Nephron progenitor cell (in vitro differentiated cells): Measurements from ENCODE around the gene ALG5.

Source experiments
- DNase-seq: peaks from one replicate; pipeline ENCODE4 v3.0.0; 2021
- H3K27ac Mint-ChIP-seq: 2 replicates; pipeline ENCODE4 v1.8.0; 2021; ENCODE audit warnings: mild to moderate bottlenecking, moderate library complexity, mixed read lengths
- H3K27me3 Mint-ChIP-seq: 2 replicates; pipeline ENCODE4 v1.8.0; 2021; ENCODE audit warnings: mild to moderate bottlenecking, low read depth, mixed read lengths; ENCODE audit not compliant: poor library complexity
- H3K36me3 Mint-ChIP-seq: 2 replicates; pipeline ENCODE4 v1.8.0; 2021; ENCODE audit warnings: low read depth, mixed read lengths
- H3K4me1 Mint-ChIP-seq: 2 replicates; pipeline ENCODE4 v1.8.0; 2021; ENCODE audit warnings: mixed read lengths
- H3K4me3 Mint-ChIP-seq: 2 replicates; pipeline ENCODE4 v1.8.0; 2021; ENCODE audit warnings: mild to moderate bottlenecking, moderate library complexity, mixed read lengths
- H3K9me3 Mint-ChIP-seq: 2 replicates; pipeline ENCODE4 v1.8.0; 2021; ENCODE audit warnings: mild to moderate bottlenecking, moderate library complexity, mixed read lengths
- CTCF ChIP-seq: fragments of 200-600 bp; sonication (generic); IDR thresholded peaks from 2 replicates; pipeline ENCODE4 v1.5.0; 2021; ENCODE audit warnings: antibody characterized with exemption

ALG5 gene

DNA sequence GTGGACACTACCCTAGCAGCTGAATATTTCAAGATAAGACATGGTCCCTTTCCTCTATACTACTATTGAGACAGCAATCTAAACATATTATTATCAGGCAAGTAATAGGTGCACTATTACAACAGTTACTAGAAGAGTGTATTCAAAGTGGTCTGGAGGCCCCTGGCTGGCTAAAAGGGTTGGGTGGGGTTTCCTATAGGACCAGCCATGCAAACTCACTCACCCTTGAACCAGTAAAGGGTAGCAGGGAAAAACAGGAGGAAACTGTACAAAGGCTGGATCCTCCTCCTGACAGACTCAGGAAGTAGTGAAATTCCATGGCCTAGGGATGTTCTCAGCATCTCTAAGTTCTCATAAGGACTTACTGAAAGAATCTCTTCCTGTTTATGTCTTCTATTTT lies 86.8 kb downstream of the ALG5 start:
- Mint-ChIP-seq H3K27me3 (no peaks in the 10 kb centered on the region), H3K27ac (no peak overlapping the region), H3K4me3 (no peak overlapping the region), H3K36me3 (peaks cover 4% of the 10 kb centered on the region), H3K4me1 (peaks cover 29% of the 10 kb centered on the region), H3K9me3 (no peaks in the 10 kb centered on the region)
- no peak for TF ChIP-seq CTCF
- DNase-seq = no peak

DNA sequence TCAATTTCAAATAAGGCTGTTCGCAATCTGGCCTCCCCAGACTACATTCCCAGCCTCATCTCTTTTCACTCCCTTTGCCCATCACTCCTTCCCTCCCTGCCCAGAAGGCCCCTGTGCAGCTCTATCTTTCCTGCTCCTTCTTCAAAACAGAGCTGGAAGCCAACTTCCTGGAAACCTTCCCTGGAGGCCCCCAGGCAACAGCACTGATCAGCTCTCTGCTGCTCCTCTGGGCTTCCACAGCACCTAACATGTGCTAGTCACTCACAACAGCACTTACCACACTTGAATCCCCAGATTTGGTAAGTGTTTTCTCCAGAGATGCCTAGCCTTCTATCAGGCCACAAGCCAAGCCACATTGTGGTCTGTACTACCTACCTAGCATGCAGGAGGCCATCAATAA lies 88.6 kb downstream of the ALG5 start:
- Mint-ChIP-seq H3K9me3 (no peaks in the 10 kb centered on the region), H3K27ac (no peak overlapping the region)
- no peak for TF ChIP-seq CTCF

GRCh38 chr13:36907821-36908220 lies 91.3 kb downstream of the ALG5 start:
- H3K4me3 Mint-ChIP-seq = no peak overlapping the region
- peaks cover 11% of the 10 kb centered on the region for H3K36me3 Mint-ChIP-seq
- DNase-seq = no peak
- peaks cover 22% of the 10 kb centered on the region for H3K4me1 Mint-ChIP-seq
- peaks cover 3% of the 10 kb centered on the region for H3K27me3 Mint-ChIP-seq
- TF ChIP-seq CTCF = no peak
- H3K27ac Mint-ChIP-seq = no peak overlapping the region
- no peaks in the 10 kb centered on the region for H3K9me3 Mint-ChIP-seq

More for the DNA sequence above, 88.6 kb downstream of the ALG5 start:
- H3K27me3 Mint-ChIP-seq = peaks cover 3% of the 10 kb centered on the region
- peaks cover 17% of the 10 kb centered on the region for H3K4me1 Mint-ChIP-seq
- H3K36me3 Mint-ChIP-seq = peaks cover 15% of the 10 kb centered on the region
- DNase-seq = no peak
- H3K4me3 Mint-ChIP-seq = no peak overlapping the region

DNA sequence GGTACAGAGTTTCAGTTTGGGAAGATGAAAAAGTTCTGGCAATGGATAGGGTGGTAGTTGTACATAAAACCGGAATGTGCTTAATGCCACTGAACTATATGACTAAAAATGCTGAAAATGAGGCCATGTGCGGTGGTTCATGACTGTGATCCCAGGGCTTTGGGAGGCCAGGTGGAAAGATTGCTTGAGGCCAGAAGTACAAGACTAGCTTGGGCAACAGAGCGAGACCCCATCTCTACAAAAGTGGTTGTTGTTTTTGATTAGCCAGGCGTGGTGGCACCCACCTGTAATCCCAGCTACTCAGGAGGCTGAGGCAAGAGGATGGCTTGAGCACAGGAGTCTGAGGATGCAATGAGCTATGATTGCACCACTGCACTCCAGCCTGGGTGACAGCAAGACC lies 91.9 kb downstream of the ALG5 start:
- peaks cover 11% of the 10 kb centered on the region for H3K36me3 Mint-ChIP-seq
- H3K4me1 Mint-ChIP-seq = peaks cover 22% of the 10 kb centered on the region

DNA sequence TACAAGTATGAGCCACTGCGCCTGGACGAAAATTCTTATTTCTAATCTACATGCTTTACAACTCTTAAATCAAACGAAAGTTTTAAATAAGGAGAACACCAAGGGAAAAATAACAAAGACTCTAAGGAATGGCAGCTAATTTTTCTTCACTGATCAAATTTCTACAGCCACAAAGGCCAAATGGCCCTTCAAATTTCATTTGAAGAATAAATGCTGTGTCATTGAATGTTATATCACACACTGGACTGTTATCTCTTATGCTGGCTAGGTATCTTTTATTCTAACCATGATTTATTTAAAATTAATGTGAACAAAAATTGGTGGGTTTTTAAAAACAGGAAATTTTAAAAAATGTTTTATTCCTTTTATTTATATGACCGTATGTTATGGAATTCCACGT lies 93.2 kb downstream of the ALG5 start:
- H3K9me3 Mint-ChIP-seq = peaks cover 4% of the 10 kb centered on the region
- H3K4me1 Mint-ChIP-seq = peaks cover 22% of the 10 kb centered on the region
- H3K4me3 Mint-ChIP-seq = no peak overlapping the region
- no peak overlapping the region for H3K27ac Mint-ChIP-seq
- peaks cover 19% of the 10 kb centered on the region for H3K36me3 Mint-ChIP-seq
- no peak for TF ChIP-seq CTCF
- DNase-seq = no peak
- H3K27me3 Mint-ChIP-seq = peaks cover 7% of the 10 kb centered on the region

More for the DNA sequence above, 91.9 kb downstream of the ALG5 start:
- Mint-ChIP-seq H3K27ac (no peak overlapping the region), H3K9me3 (no peaks in the 10 kb centered on the region), H3K27me3 (peaks cover 3% of the 10 kb centered on the region), H3K4me3 (no peak overlapping the region)
- no peak for DNase-seq
- no peak for TF ChIP-seq CTCF

DNA sequence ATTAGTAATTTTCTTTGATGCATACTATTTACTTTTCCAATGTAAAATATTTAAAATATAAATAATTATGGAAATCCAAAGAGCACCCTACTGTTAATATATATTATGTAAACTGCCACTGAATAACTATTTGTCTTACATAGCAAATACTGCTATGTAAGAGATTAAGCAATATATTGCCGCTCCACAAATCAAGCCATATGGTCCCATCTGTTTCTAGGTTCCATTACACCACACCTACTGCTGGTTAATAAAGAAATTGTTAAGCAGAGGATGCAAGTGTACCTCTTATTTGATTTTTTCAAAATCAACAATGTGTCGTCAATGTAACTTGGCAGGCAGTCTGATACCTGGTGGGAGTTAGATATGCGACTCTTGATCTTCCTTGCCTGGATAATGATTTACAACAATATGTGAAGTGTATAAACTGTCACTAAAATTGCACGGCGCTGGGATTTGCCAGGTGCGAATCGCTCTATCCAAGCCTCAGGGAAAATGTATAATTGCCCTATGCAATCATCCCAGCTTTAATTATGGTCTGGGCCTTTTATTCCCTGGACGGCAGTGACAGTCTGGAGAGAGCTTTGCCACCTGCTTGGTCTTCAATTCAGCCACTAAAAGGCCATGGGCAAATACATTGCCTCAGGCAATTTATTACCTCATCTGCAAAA lies 95.1 kb downstream of the ALG5 start:
- DNase-seq = no peak

More for the DNA sequence above, 95.1 kb downstream of the ALG5 start:
- H3K27me3 Mint-ChIP-seq = peaks cover 7% of the 10 kb centered on the region
- no peak overlapping the region for H3K27ac Mint-ChIP-seq
- TF ChIP-seq CTCF = no peak
- peaks cover 23% of the 10 kb centered on the region for H3K36me3 Mint-ChIP-seq
- peaks cover 18% of the 10 kb centered on the region for H3K4me1 Mint-ChIP-seq
- peaks cover 16% of the 10 kb centered on the region for H3K9me3 Mint-ChIP-seq
- H3K4me3 Mint-ChIP-seq = no peak overlapping the region
